Fibroblast of gingiva (primary cell): ENCODE measurements around the gene CDYL.
"Not testable (repeated sequence)": the region's sequence is repeated elsewhere in the genome, so short reads cannot be mapped to it uniquely, and the experiment has no call there.

Source experiments
- DNase-seq: peaks from one replicate; pipeline ENCODE4 v3.0.0-alpha.2; 2011; ENCODE audit warnings: low read depth

Gene CDYL

DNA sequence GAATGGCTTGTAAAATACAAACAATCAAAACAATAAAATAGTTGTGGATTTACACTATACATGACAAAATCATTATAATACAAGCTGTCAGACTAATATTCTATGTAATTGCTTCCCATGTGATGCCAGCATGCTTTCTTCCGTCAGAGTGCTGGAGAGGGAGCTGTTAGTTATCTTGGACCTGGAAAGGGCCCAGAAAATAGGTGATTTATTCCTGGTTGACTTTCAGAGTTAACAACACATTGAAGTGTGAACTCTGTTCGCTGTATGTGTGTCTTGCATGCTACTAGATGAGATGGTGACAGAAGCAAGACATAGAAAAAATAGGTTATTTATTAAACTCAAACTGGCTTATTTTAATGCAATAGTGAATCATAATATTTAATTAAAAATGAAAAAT lies 70.2 kb downstream of the CDYL start:
- no peak for DNase-seq

- no peak for DNase-seq
Measured at GRCh38 chr6:4848382-4849068, 72.3 kb downstream of the CDYL start.

GRCh38 chr6:4849226-4850022 lies 73.2 kb downstream of the CDYL start:
- no peak for DNase-seq

DNA sequence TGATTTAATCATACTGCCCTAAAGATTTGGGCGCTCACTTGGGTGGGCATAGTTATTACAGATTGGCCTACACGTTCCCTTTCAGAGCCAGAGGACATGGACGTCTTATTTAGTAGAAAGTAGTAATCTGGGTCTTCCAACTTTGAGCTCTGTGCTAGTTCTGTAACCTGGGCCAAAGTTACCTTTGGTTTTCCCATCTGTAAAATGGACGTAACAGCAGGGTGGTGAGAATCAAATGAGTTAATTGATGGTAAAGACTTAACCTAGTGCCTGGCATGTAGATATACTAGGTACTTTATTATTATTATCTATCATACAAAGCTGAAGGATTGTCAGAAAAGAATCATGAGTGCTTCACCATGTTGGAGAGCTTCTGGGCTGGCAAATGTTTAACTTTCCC lies 74.8 kb downstream of the CDYL start:
- DNase-seq = no peak

DNA sequence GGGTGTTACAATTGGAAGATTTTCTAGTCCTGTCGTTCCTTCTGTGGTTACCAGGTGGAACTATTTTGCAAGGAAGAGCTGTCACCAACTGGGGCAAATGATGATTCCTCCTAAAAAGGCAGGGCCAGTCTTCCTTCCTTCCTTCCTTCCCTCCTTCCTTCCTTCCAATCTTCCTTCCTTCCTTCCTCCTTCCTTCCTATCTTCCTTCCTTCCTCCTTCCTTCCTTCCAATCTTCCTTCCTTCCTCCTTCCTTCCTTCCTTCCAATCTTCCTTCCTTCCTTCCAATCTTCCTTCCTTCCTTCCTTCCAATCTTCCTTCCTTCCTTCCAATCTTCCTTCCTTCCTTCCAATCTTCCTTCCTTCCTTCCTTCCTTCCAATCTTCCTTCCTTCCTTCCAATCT lies 76.0 kb downstream of the CDYL start:
- DNase-seq = not testable (repeated sequence)

GRCh38 chr6:4852938-4853337 lies 76.7 kb downstream of the CDYL start:
- DNase-seq = no peak

- no peak for DNase-seq
Measured at GRCh38 chr6:4853349-4853748, 77.1 kb downstream of the CDYL start.

- no peak for DNase-seq
Measured at GRCh38 chr6:4853782-4854511, 77.7 kb downstream of the CDYL start.

- DNase-seq = no peak
Measured at GRCh38 chr6:4856785-4857184, 80.6 kb downstream of the CDYL start.

DNA sequence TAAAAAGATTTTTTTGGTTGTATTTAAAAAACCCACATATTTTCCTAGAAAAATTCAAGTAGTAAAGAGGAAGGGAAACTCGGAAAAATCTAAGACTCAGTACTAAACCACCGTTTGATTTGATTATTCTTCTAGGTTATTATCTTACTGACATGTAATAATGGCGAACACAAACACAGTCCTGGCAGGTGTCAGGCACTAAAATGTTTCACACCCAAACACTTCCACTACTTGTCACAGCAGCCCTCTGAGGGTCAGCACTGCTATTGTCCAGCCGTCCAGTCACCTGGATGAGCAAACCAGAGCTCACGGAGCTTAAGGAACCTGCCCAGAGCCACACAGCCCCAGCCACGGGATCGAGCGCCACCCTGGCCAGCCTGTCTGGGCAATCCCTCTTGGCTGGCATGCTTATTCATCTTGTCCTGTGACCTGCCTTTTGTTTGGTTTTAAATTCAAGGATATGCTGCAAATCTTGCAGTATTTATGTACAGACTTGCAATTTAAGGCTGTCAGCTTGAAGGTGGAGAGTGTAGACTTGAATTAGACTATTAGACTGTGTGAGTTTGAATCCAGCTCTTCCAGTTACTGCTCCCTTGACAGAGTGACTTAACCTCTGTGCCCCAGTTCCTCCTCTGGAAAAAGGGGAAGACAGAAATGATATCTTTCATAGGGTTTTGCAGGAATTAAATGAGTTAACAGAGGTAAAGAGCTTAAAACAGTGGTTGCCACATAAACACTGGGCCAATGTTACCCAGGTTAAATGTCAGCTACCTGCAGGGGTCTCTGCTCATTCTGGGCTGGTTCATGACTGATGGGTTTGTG lies 82.2 kb downstream of the CDYL start:
- DNase-seq = no peak

- DNase-seq = no peak
Measured at GRCh38 chr6:4860387-4860786, 84.2 kb downstream of the CDYL start.

DNA sequence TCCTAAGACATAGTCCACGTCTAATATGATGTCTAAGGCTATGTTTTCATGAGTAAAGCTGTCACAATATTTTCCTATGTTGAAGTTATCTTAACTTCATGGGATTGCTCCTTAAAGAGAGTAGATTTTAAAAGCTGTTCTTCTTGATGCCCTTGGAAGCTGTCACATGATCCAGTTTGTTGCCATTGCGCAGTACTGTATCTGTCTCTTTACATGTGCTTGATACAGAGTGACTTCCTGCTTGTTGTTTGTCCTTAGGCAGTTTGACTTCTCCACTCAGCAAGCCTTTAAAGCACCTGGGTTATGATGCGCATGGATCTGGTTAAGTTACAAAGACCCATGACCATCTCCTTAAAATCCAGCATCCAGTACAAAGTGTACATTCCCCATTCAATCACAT lies 85.4 kb downstream of the CDYL start:
- no peak for DNase-seq

DNA sequence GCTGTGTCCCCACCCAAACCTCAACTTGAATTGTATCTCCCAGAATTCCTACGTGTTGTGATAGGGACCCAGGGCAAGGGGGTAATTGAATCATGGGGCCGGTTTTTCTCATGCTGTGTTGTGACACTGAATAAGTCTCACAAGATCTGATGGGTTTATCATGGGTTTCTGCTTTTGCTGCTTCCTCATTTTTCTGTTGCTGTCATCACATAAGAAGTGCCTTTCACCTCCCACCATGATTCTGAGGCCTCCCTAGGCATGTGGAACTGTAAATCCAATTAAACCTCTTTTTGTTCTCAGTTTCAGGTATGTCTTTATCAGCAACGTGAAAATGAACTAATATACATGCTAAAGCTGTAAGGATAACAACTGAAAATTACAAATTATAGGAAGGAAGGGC lies 88.3 kb downstream of the CDYL start:
- DNase-seq = no peak

- not testable (repeated sequence) for DNase-seq
Measured at GRCh38 chr6:4865006-4865405, 88.8 kb downstream of the CDYL start.

GRCh38 chr6:4870821-4871494 lies 94.8 kb downstream of the CDYL start:
- DNase-seq = no peak

- DNase-seq = no peak
Measured at GRCh38 chr6:4871825-4872224, 95.6 kb downstream of the CDYL start.

- no peak for DNase-seq
Measured at GRCh38 chr6:4872841-4873240, 96.6 kb downstream of the CDYL start.

GRCh38 chr6:4873928-4874327 lies 97.7 kb downstream of the CDYL start:
- no peak for DNase-seq

- no peak for DNase-seq
Measured at GRCh38 chr6:4879741-4880275, 103.6 kb downstream of the CDYL start.

GRCh38 chr6:4880363-4880762 lies 104.2 kb downstream of the CDYL start:
- DNase-seq = no peak

GRCh38 chr6:4883298-4883697 lies 107.1 kb downstream of the CDYL start:
- DNase-seq = no peak
